A549 (cell line): Measurements from ENCODE around the gene SGCE.

ENCODE experiments used
- CTCF ChIP-seq: fragments of >200 bp; sonication (Bioruptor Twin); formaldehyde crosslinking; IDR thresholded peaks from 3 replicates; pipeline ENCODE4 v1.5.1; 2016
- JUNB ChIP-seq: fragments of >200 bp; sonication (Bioruptor Twin); formaldehyde crosslinking; IDR thresholded peaks from 2 replicates; pipeline ENCODE4 v1.6.1; 2016
- MAX ChIP-seq: IDR thresholded peaks from 2 replicates; pipeline ENCODE4 v1.6.1; 2012
- POLR2A ChIP-seq: IDR thresholded peaks from 2 replicates; pipeline ENCODE4 v1.6.1; 2012; ENCODE audit warnings: mild to moderate bottlenecking, low read length
- SMC3 ChIP-seq: fragments of >200 bp; sonication (Bioruptor Twin); formaldehyde crosslinking; IDR thresholded peaks from 3 replicates; pipeline ENCODE4 v1.6.1; 2018; ENCODE audit warnings: inconsistent platforms

- TF ChIP-seq MAX: no peak
- no peak for TF ChIP-seq POLR2A
- TF ChIP-seq JUNB: no peak
- no peak for TF ChIP-seq CTCF
- TF ChIP-seq SMC3: no peak
Measured at GRCh38 chr7:94701555-94701973, 45.6 kb upstream of the SGCE start.
